ENCODE measurements around the gene RTN1. TPM values are rescaled to one million over a fixed set of nuclear protein-coding genes. Genes with fewer than 3 reads are reported as not detected.

Gene RTN1
- total and polyA plus RNA-seq, 9 of the 15 experiments (the other 6 are each of a cell fraction or from before 2014, with no cell fraction given) = 0.03 to 0.09 TPM; not detected in 7

GRCh38 chr14:59920378-59920683 lies 49.8 kb upstream of the RTN1 start:
- H3K9me1 ChIP-seq (ENCODE audit: control insufficient read depth, insufficient read depth, low read length) = no peaks in the 10 kb centered on the region
- no peak for DNase-seq (ENCODE audit: extremely low read depth in 1 of 4, low spot score in 3 of 4)
- no peak overlapping the region for H3K27ac ChIP-seq (ENCODE audit: extremely low read depth, low read depth, low read length)
- intact Hi-C loops (cut with micrococcal nuclease) (no loop called here), in situ Hi-C loops (cut with MboI) (no loop called here)
- POLR2A ChIA-PET = interaction anchor here (0.6 kb wide), 1 partner anchor 232 kb away, joined by 3 read pairs; no protein-coding TSS in a partner anchor
- H3K27me3 ChIP-seq (ENCODE audit: control insufficient read depth in 2 of 2, insufficient read depth in 2 of 2, low read length in 2 of 2) = peaks cover 0 to 4% of the 10 kb centered on the region in 2 experiments; a peak in 3 of 5 replicates
- H3K4me2 ChIP-seq (ENCODE audit: insufficient read depth, low read length) = no peak overlapping the region
- H3K79me2 ChIP-seq (ENCODE audit: control insufficient read depth, insufficient read depth, low read length) = no peaks in the 10 kb centered on the region
- no peak for FAIRE-seq
- CTCF ChIA-PET (ENCODE audit: low intra/inter-chr PET ratio) = no interaction called here
- H3K4me3 ChIP-seq = no peak overlapping the region
- peaks cover 0 to 6% of the 10 kb centered on the region in 2 experiments; a peak in 3 of 5 replicates for H3K4me1 ChIP-seq (replicated peaks in 1 of 2; ENCODE audit: control insufficient read depth in 2 of 2, insufficient read depth in 2 of 2, low read length in 2 of 2)
- no CpG with 5 or more reads among the region's 1 CpG for WGBS (ENCODE audit: insufficient coverage, low coverage, missing lambda C conversion rate)
- no peaks in the 10 kb centered on the region for H3K36me3 ChIP-seq (ENCODE audit: control insufficient read depth, insufficient read depth, low read length)
- no TSS peak for BruUV-seq (replicated peaks)
- H3K9me3 ChIP-seq (replicated peaks; ENCODE audit: control insufficient read depth, insufficient read depth, low read depth, low read length) = no peaks in the 10 kb centered on the region
- H2AFZ ChIP-seq (ENCODE audit: low read depth, low read length) = no peak overlapping the region
- H3K9ac ChIP-seq (ENCODE audit: insufficient read depth in 1 of 2, low read depth in 2 of 2, low read length in 2 of 2) = no peak overlapping the region
- ATAC-seq = no peak
- no peaks in the 10 kb centered on the region for H4K20me1 ChIP-seq (replicated peaks; ENCODE audit: control insufficient read depth, insufficient read depth, low read length)
- no peak for TF ChIP-seq ZNF316 (IDR thresholded peaks at IDR 0.05)
- TF ChIP-seq MAFG (tag; conservative IDR thresholded peaks at IDR 0.05) = no peak
- TF ChIP-seq KLF6 (CRISPR knock-in tag; IDR thresholded peaks at IDR 0.05; ENCODE audit: borderline replicate concordance) = no peak
- TF ChIP-seq U2AF1 (optimal IDR thresholded peaks at IDR 0.05; ENCODE audit: low read depth, low read length) = no peak
- no peak for TF ChIP-seq MCM3 (IDR thresholded peaks at IDR 0.05)
- no peak for TF ChIP-seq ZNF76 (CRISPR knock-in tag; IDR thresholded peaks at IDR 0.05; ENCODE audit: borderline replicate concordance)
- no peak for TF ChIP-seq ZNF766 (CRISPR knock-in tag; conservative IDR thresholded peaks at IDR 0.05)
- TF ChIP-seq SMAD4 (CRISPR knock-in tag; conservative IDR thresholded peaks at IDR 0.05) = no peak
- no peak for TF ChIP-seq TRIM25 (IDR thresholded peaks at IDR 0.05; ENCODE audit: borderline replicate concordance)
- no peak for TF ChIP-seq C11orf30 (IDR thresholded peaks at IDR 0.05; ENCODE audit: low read depth)
- no peak for TF ChIP-seq FOXM1 (IDR thresholded peaks at IDR 0.05; ENCODE audit: low read depth)
- TF ChIP-seq FOXM1 (CRISPR knock-in tag; IDR thresholded peaks at IDR 0.05; ENCODE audit: low read depth) = no peak
- TF ChIP-seq SRSF3 (IDR thresholded peaks at IDR 0.05; ENCODE audit: insufficient read depth, low read length) = no peak
- no peak for TF ChIP-seq CREB3 (tag; conservative IDR thresholded peaks at IDR 0.05; ENCODE audit: low read depth)
- no peak for TF ChIP-seq NONO (IDR thresholded peaks at IDR 0.05; ENCODE audit: low read depth in 2 of 2, low read length in 1 of 2)
- TF ChIP-seq RCOR1 (IDR thresholded peaks at IDR 0.05; ENCODE audit: borderline replicate concordance in 1 of 2, low read depth in 2 of 2, low read length in 2 of 2) = no peak
- TF ChIP-seq PRDM10 (IDR thresholded peaks at IDR 0.05; ENCODE audit: partially characterized antibody) = no peak
- no peak for TF ChIP-seq DDX20 (tag; IDR thresholded peaks at IDR 0.05; ENCODE audit: low read depth)

All from K562 (cell line).